SU-DHL-6 (cell line): ENCODE results near the gene ZC3HAV1L.

Source experiments
- EZH2phosphoT487 ChIP-seq: fragments of 200-600 bp; sonication (generic), shearing (Covaris generic); conservative IDR thresholded peaks from 2 replicates; pipeline ENCODE4 v1.6.1; 2018; ENCODE audit warnings: mild to moderate bottlenecking, antibody characterized with exemption, low read length, moderate library complexity, mixed read lengths
- TF ChIP-seq, protein P1 (sequence below): fragments of 200-600 bp; sonication (generic); IDR thresholded peaks from one replicate; pipeline ENCODE4 v1.5.1; 2017; ENCODE audit warnings: antibody characterized with exemption, mild to moderate bottlenecking, low read length, moderate library complexity; ENCODE audit not compliant: insufficient read depth, poor library complexity, severe bottlenecking

DNA sequence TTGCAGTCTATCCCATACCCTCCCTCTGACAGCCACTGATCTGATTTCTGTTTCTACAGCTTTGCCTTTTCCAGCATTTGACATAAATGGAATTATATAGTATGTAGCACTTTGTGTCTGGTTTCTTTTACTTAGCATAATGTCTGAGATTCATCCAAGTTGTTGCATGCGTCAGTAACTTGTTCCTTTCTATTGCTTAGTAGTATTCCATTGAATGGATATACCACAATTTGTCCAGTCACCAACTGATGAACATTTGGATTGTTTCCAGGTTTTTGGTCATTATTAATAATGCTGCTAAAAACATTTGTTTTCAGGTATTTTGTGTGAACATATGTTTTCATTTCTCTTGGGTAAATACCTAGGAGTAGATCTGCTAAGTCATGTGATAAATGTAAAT is 48.2 kb downstream of the ZC3HAV1L start:
- TF ChIP-seq, protein P1, sequence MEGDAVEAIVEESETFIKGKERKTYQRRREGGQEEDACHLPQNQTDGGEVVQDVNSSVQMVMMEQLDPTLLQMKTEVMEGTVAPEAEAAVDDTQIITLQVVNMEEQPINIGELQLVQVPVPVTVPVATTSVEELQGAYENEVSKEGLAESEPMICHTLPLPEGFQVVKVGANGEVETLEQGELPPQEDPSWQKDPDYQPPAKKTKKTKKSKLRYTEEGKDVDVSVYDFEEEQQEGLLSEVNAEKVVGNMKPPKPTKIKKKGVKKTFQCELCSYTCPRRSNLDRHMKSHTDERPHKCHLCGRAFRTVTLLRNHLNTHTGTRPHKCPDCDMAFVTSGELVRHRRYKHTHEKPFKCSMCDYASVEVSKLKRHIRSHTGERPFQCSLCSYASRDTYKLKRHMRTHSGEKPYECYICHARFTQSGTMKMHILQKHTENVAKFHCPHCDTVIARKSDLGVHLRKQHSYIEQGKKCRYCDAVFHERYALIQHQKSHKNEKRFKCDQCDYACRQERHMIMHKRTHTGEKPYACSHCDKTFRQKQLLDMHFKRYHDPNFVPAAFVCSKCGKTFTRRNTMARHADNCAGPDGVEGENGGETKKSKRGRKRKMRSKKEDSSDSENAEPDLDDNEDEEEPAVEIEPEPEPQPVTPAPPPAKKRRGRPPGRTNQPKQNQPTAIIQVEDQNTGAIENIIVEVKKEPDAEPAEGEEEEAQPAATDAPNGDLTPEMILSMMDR, result no peak
- TF ChIP-seq EZH2phosphoT487, result no peak
